IMR-90 (cell line): ENCODE measurements around the gene ARHGAP24. TPM values are rescaled to one million over a fixed set of nuclear protein-coding genes. Genes with fewer than 3 reads are reported as not detected.
A peak's percentile ranks its signal among the peaks of the same experiment; 100 is the strongest.

ENCODE experiments used
- ATAC-seq: fragments of 200-7000 bp; cut with Tn5 transposase; 2 replicates; pipeline ENCODE4 v1.9.1; 2020; ENCODE audit warnings: low read depth, mild to moderate bottlenecking, moderate library complexity
- BruUV-seq: library from RNA; stranded (reverse); fragments of 400-500 nt; replicated peaks from 2 replicates; lab custom pipeline; 2021; lab: Mats Ljungman, UMichigan
- CTCF ChIA-PET: fragments of 300-600 bp; formaldehyde crosslinking; extraction: SDS; loops from one replicate; lab custom pipeline; 2021; ENCODE audit warnings: antibody characterized with exemption; lab: Yijun Ruan, JAX
- POLR2A ChIA-PET: fragments of 300-600 bp; sonication (Branson Sonifier 250); formaldehyde crosslinking; loops from one replicate; lab custom pipeline; 2022; ENCODE audit warnings: antibody characterized with exemption; ENCODE audit not compliant: unreplicated experiment; lab: Charles Lee
- DNase-seq: peaks from one replicate; pipeline ENCODE4 v3.0.0; 2013
- H2AFZ ChIP-seq: replicated peaks from 2 replicates; pipeline ENCODE3; 2013; ENCODE audit warnings: low read length, mild to moderate bottlenecking; ENCODE audit not compliant: poor library complexity
- H2AK5ac ChIP-seq: 2 replicates; pipeline ENCODE4 v1.6.1; 2013; ENCODE audit warnings: low read depth, low read length, inconsistent platforms
- H2AK9ac ChIP-seq: replicated peaks from 2 replicates; pipeline ENCODE3; 2013; ENCODE audit warnings: mild to moderate bottlenecking, low read depth, low read length, moderate library complexity; ENCODE audit not compliant: poor library complexity
- H2BK120ac ChIP-seq: 2 replicates; pipeline ENCODE4 v1.6.1; 2013; ENCODE audit warnings: low read depth, low read length, inconsistent platforms
- H2BK15ac ChIP-seq: 3 replicates; pipeline ENCODE4 v1.6.1; 2013; ENCODE audit warnings: low read depth, low read length, inconsistent platforms
- H2BK20ac ChIP-seq: 2 replicates; pipeline ENCODE4 v1.6.1; 2013; ENCODE audit warnings: low read depth, mild to moderate bottlenecking, inconsistent platforms, low read length, moderate library complexity
- H2BK5ac ChIP-seq: 2 replicates; pipeline ENCODE4 v1.6.1; 2013; ENCODE audit warnings: mild to moderate bottlenecking, low read depth, low read length, inconsistent platforms; ENCODE audit not compliant: poor library complexity, severe bottlenecking
- H3K14ac ChIP-seq: replicated peaks from 2 replicates; pipeline ENCODE4 v1.6.1; 2013; ENCODE audit warnings: low read depth, low read length, inconsistent platforms
- H3K18ac ChIP-seq: 2 replicates; pipeline ENCODE4 v1.6.1; 2013; ENCODE audit warnings: low read depth, low read length, control low read depth
- H3K23ac ChIP-seq: 2 replicates; pipeline ENCODE4 v1.6.1; 2013; ENCODE audit warnings: low read depth, low read length, inconsistent platforms
- H3K27ac ChIP-seq: 2 replicates; pipeline ENCODE4 v1.5.1; 2013; ENCODE audit warnings: mild to moderate bottlenecking, control low read depth, low read length; ENCODE audit not compliant: insufficient read depth
- H3K27me3 ChIP-seq: 2 replicates; pipeline ENCODE4 v1.6.1; 2013; ENCODE audit warnings: low read length; ENCODE audit not compliant: control insufficient read depth, insufficient read depth
- H3K36me3 ChIP-seq: 2 replicates; pipeline ENCODE4 v1.6.1; 2013; ENCODE audit warnings: low read length, mixed read lengths; ENCODE audit not compliant: control insufficient read depth, insufficient read depth
- H3K4ac ChIP-seq: 2 replicates; pipeline ENCODE4 v1.6.1; 2013; ENCODE audit warnings: low read depth, low read length, inconsistent platforms
- H3K4me1 ChIP-seq: 2 replicates; pipeline ENCODE4 v1.6.1; 2013; ENCODE audit warnings: low read length, mixed read lengths; ENCODE audit not compliant: control insufficient read depth, insufficient read depth
- H3K4me2 ChIP-seq: 2 replicates; pipeline ENCODE4 v1.6.1; 2013; ENCODE audit warnings: low read depth, mild to moderate bottlenecking, control low read depth, low read length, moderate library complexity
- H3K4me3 ChIP-seq: 2 replicates; pipeline ENCODE4 v1.5.1; 2013; ENCODE audit warnings: low read depth, mild to moderate bottlenecking, control low read depth, low read length, moderate library complexity; ENCODE audit not compliant: insufficient read depth
- H3K56ac ChIP-seq: 2 replicates; pipeline ENCODE4 v1.6.1; 2013; ENCODE audit warnings: low read length, inconsistent platforms; ENCODE audit not compliant: insufficient read depth; ENCODE audit errors: extremely low read depth
- H3K79me1 ChIP-seq, 2 experiments: 2 replicates each; pipeline ENCODE4 v1.6.1; 2013; ENCODE audit warnings: low read length in 2 of 2, inconsistent platforms in 1 of 2, low read depth in 1 of 2
- H3K9ac ChIP-seq: 2 replicates; pipeline ENCODE4 v1.6.1; 2013; ENCODE audit warnings: low read depth, low read length, control low read depth
- H3K9me1 ChIP-seq: 2 replicates; pipeline ENCODE4 v1.6.1; 2013; ENCODE audit warnings: low read length, inconsistent platforms; ENCODE audit not compliant: insufficient read depth
- H3K9me3 ChIP-seq: 2 replicates; pipeline ENCODE4 v1.6.1; 2013; ENCODE audit warnings: low read length; ENCODE audit not compliant: control insufficient read depth, insufficient read depth
- H4K20me1 ChIP-seq: 2 replicates; pipeline ENCODE4 v1.6.1; 2013; ENCODE audit warnings: low read length, inconsistent platforms; ENCODE audit not compliant: insufficient read depth
- H4K5ac ChIP-seq: 2 replicates; pipeline ENCODE4 v1.6.1; 2013; ENCODE audit warnings: mild to moderate bottlenecking, low read depth, low read length, control low read depth
- H4K8ac ChIP-seq, 2 experiments: 2 replicates each; pipeline ENCODE4 v1.6.1; 2013; ENCODE audit warnings: low read depth in 2 of 2, low read length in 2 of 2, control low read depth in 1 of 2, inconsistent platforms in 1 of 2
- H4K91ac ChIP-seq: 2 replicates; pipeline ENCODE4 v1.6.1; 2013; ENCODE audit warnings: low read depth, low read length, inconsistent platforms; ENCODE audit not compliant: insufficient read depth
- CEBPB ChIP-seq: IDR thresholded peaks from 2 replicates; pipeline ENCODE4 v1.6.1; 2012; ENCODE audit warnings: low read depth, low read length, improper control_type of control experiment
- FOS ChIP-seq: fragments of 150-350 bp; IDR thresholded peaks from 2 replicates; pipeline ENCODE4 v1.6.1; 2016; ENCODE audit warnings: low read depth, low read length
- MAZ ChIP-seq: IDR thresholded peaks from 2 replicates; pipeline ENCODE4 v1.6.1; 2012; ENCODE audit warnings: low read depth, mild to moderate bottlenecking, low read length, improper control_type of control experiment, moderate library complexity, borderline replicate concordance
- POLR2A ChIP-seq: IDR thresholded peaks from 2 replicates; pipeline ENCODE4 v1.6.1; 2012; ENCODE audit warnings: mild to moderate bottlenecking, low read depth, low read length
- WGBS, 2 experiments: methylation state at CpG; one replicate each; pipeline versions ENCODE4 v1.1.5 to v1.1.7; 2013; ENCODE audit warnings: missing lambda C conversion rate in 2 of 2; ENCODE audit not compliant: insufficient read length in 1 of 2; ENCODE audit errors: extremely low coverage in 2 of 2; 5-methylcytosine and 5-hydroxymethylcytosine counted together
- dilution Hi-C: fragments of 300-500 bp; cut with HindIII; formaldehyde crosslinking; loops from one replicate; pipeline ENCODE4 v1.14.3; 2018; ENCODE audit warnings: low sequenced_read_pairs; ENCODE audit not compliant: unreplicated experiment
- in situ Hi-C: fragments of 300-500 bp; cut with MboI; formaldehyde crosslinking; loops from 3 replicates; pipeline ENCODE4 v1.14.3; 2019; ENCODE audit warnings: low sequenced_read_pairs, inconsistent platforms, mixed read lengths
- intact Hi-C: fragments of 100-400 bp; cut with micrococcal nuclease; formaldehyde crosslinking; loops from 2 replicates; pipeline ENCODE4 v1.10.0; 2022
- polyA plus RNA-seq, 3 experiments: library from polyadenylated mRNA; depleted of rRNA; stranded (reverse); fragments of >200 nt; gene quantifications; 2 replicates each; pipeline ENCODE4 v1.2.3, GENCODE V29; 2012; ENCODE audit warnings: low replicate concordance in 1 of 3
- total RNA-seq: library from RNA; depleted of rRNA; stranded (reverse); fragments of >200 nt; gene quantifications from 2 replicates; pipeline ENCODE4 v1.2.3, GENCODE V29; 2012
- TF ChIP-seq, protein P1 (sequence below): fragments of 150-350 bp; IDR thresholded peaks from 2 replicates; pipeline ENCODE4 v1.6.1; 2017; ENCODE audit warnings: mild to moderate bottlenecking, antibody characterized with exemption, low read length, low read depth

ARHGAP24 gene
- total and polyA plus RNA-seq, 2 of the 4 experiments (the other 2 are of a cell fraction), result 11.9 to 24.0 TPM

DNA sequence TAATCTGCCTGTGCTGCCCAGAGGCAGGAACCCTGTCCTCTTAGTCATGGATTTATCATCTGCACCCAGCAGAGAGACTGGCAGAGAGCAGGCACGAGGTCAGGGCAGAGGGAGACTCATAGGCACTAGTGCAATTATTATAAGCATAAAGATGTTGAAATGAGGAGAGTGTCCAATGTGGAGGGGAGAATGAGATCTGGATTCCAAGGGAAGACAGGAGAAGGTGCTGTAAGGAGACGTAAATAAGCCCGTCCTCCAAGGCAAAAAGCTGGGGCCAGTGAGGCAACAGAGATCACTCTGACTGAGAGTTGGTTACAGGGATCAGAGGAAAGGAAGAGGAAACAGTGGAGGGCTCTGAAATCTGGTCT lies 478.7 kb downstream of the ARHGAP24 start:
- BruUV-seq, result no TSS peak
- intact Hi-C loops, result no loop called here
- no peak overlapping the region for H3K18ac ChIP-seq
- no peak overlapping the region for H2AFZ ChIP-seq
- H2BK120ac ChIP-seq, result no peak overlapping the region
- 0 out of 2 replicates have a peak, but pooled peaks cover 2% of the 10 kb centered on the region for H3K4me1 ChIP-seq
- no peaks in the 10 kb centered on the region for H3K9me1 ChIP-seq
- H3K4me2 ChIP-seq, result no peak overlapping the region
- no peaks in the 10 kb centered on the region for H3K27me3 ChIP-seq
- ATAC-seq (peak; percentile 82), DNase-seq (peak; percentile 19)
- CTCF ChIA-PET, result no interaction called here
- no peak overlapping the region for H2AK5ac ChIP-seq
- no peak overlapping the region for H3K4ac ChIP-seq
- 100% methylated on average over 2 of the region's 3 CpGs; no CpG with 5 or more reads in 1 of the 2 experiments for WGBS, 2 experiments
- TF ChIP-seq POLR2A (no peak), MAZ (no peak), FOS (no peak), CEBPB (peak; percentile 6; the same call in 1 of the 2 replicates)
- TF ChIP-seq, protein P1, sequence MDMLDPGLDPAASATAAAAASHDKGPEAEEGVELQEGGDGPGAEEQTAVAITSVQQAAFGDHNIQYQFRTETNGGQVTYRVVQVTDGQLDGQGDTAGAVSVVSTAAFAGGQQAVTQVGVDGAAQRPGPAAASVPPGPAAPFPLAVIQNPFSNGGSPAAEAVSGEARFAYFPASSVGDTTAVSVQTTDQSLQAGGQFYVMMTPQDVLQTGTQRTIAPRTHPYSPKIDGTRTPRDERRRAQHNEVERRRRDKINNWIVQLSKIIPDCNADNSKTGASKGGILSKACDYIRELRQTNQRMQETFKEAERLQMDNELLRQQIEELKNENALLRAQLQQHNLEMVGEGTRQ, result no peak
- no peak overlapping the region for H2BK5ac ChIP-seq
- POLR2A ChIA-PET, result no interaction called here
- H3K14ac ChIP-seq, result peak overlapping the region; percentile 63; the same call in 1 of the 2 replicates
- no peaks in the 10 kb centered on the region for H3K36me3 ChIP-seq
- H2AK9ac ChIP-seq, result no peak overlapping the region
- H3K9me3 ChIP-seq, result no peaks in the 10 kb centered on the region
- peak overlapping the region in 1 of 2 experiments; percentile 43; a peak in 1 of 4 replicates for H4K8ac ChIP-seq
- H3K27ac ChIP-seq, result no peak overlapping the region
- H3K4me3 ChIP-seq, result no peak overlapping the region
- H3K79me1 ChIP-seq, result peaks cover 14 to 24% of the 10 kb centered on the region in 2 experiments; a peak in 3 of 4 replicates
- H4K20me1 ChIP-seq, result no peaks in the 10 kb centered on the region; the same call in 1 of the 2 replicates
- peak overlapping the region; percentile 45; the same call in 1 of the 2 replicates for H3K23ac ChIP-seq
- H2BK20ac ChIP-seq, result no peak overlapping the region
- dilution Hi-C loops, result no loop called here
- H3K9ac ChIP-seq, result no peak overlapping the region
- no peak overlapping the region for H3K56ac ChIP-seq
- H4K5ac ChIP-seq, result no peak overlapping the region
- in situ Hi-C loops, result no loop called here
- H2BK15ac ChIP-seq, result no peak overlapping the region
- no peak overlapping the region for H4K91ac ChIP-seq
